HG02970 (cell line): ENCODE data around the gene TPK1.

Experiments used
- ATAC-seq: cut with Tn5 transposase; IDR thresholded peaks from one replicate; pipeline ENCODE4 v1.9.1; 2021; ENCODE audit warnings: mild to moderate bottlenecking, moderate library complexity, moderate number of reproducible peaks; ENCODE audit not compliant: unreplicated experiment, low FRiP score

Gene TPK1

GRCh38 chr7:144546782-144547181 lies 289.1 kb downstream of the TPK1 start:
- ATAC-seq = no peak

- ATAC-seq = no peak
These were observed 290.5 kb downstream of the TPK1 start for GRCh38 chr7:144545330-144545729.

GRCh38 chr7:144534655-144535395 lies 301.0 kb downstream of the TPK1 start:
- no peak for ATAC-seq

GRCh38 chr7:144534196-144534595 lies 301.7 kb downstream of the TPK1 start:
- no peak for ATAC-seq

GRCh38 chr7:144531181-144531580 lies 304.7 kb downstream of the TPK1 start:
- ATAC-seq = no peak

GRCh38 chr7:144529269-144529926 lies 306.5 kb downstream of the TPK1 start:
- ATAC-seq = peak; percentile 85

- no peak for ATAC-seq
These were observed 307.3 kb downstream of the TPK1 start for GRCh38 chr7:144528536-144529045.

GRCh38 chr7:144527051-144527471 lies 308.8 kb downstream of the TPK1 start:
- no peak for ATAC-seq

- no peak for ATAC-seq
These were observed 309.9 kb downstream of the TPK1 start for GRCh38 chr7:144525956-144526355.

- no peak for ATAC-seq
These were observed 311.6 kb downstream of the TPK1 start for GRCh38 chr7:144524271-144524670.

- ATAC-seq = no peak
These were observed 312.2 kb downstream of the TPK1 start for GRCh38 chr7:144523621-144524020.

GRCh38 chr7:144519925-144520324 lies 315.9 kb downstream of the TPK1 start:
- no peak for ATAC-seq

GRCh38 chr7:144518360-144518759 lies 317.5 kb downstream of the TPK1 start:
- no peak for ATAC-seq

- ATAC-seq = no peak
These were observed 318.1 kb downstream of the TPK1 start for GRCh38 chr7:144517749-144518148.

GRCh38 chr7:144516729-144517525 lies 318.9 kb downstream of the TPK1 start:
- ATAC-seq = no peak

GRCh38 chr7:144513334-144513733 lies 322.5 kb downstream of the TPK1 start:
- no peak for ATAC-seq

GRCh38 chr7:144510621-144511020 lies 325.2 kb downstream of the TPK1 start:
- no peak for ATAC-seq

- peak; percentile 77 for ATAC-seq
These were observed 327.2 kb downstream of the TPK1 start for GRCh38 chr7:144508702-144509101.

- no peak for ATAC-seq
These were observed 332.6 kb downstream of the TPK1 start for GRCh38 chr7:144503215-144503614.

- ATAC-seq = no peak
These were observed 335.6 kb downstream of the TPK1 start for GRCh38 chr7:144500225-144500624.

- no peak for ATAC-seq
These were observed 338.6 kb downstream of the TPK1 start for GRCh38 chr7:144497282-144497681.
